Activated CD8-positive, alpha-beta memory T cell treated with anti-CD3 and anti-CD28 coated beads for 48 hours (primary cell): ENCODE results near the gene RAI1.
"Not testable (repeated sequence)": the region's sequence is repeated elsewhere in the genome, so short reads cannot be mapped to it uniquely, and the experiment has no call there.

Source experiments
- DNase-seq, 3 experiments: peaks; one replicate each; pipeline ENCODE4 v3.0.0-alpha.2; 2020; ENCODE audit warnings: low read depth in 2 of 3, low spot score in 2 of 3

RAI1 gene

DNA sequence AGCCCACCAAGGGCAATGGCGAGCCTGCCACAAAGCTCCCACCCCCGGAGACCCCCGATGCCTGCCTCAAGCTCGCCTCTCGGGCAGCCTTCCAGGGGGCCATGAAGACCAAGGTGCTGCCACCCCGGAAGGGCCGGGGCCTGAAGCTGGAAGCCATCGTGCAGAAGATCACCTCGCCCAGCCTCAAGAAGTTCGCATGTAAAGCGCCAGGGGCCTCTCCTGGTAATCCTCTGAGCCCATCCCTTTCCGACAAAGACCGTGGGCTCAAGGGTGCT lies 115.5 kb downstream of the RAI1 start:
- no peak for DNase-seq

DNA sequence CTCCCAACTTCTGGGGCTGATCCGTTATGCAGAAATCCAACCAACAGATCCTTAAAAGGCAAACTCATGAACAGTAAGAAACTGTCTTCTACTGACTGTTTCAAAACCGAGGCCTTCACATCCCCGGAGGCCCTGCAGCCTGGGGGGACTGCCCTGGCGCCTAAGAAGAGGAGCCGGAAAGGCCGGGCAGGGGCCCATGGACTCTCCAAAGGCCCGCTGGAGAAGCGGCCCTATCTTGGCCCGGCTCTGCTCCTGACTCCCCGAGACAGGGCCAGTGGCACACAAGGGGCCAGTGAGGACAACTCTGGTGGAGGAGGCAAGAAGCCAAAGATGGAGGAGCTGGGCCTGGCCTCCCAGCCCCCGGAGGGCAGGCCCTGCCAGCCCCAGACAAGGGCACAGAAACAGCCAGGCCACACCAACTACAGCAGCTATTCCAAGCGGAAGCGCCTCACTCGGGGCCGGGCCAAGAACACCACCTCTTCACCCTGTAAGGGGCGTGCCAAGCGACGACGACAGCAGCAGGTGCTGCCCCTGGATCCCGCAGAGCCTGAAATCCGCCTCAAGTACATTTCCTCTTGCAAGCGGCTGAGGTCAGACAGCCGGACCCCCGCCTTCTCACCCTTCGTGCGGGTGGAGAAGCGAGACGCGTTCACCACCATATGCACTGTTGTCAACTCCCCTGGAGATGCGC lies 116.0 kb downstream of the RAI1 start:
- no peak for DNase-seq

DNA sequence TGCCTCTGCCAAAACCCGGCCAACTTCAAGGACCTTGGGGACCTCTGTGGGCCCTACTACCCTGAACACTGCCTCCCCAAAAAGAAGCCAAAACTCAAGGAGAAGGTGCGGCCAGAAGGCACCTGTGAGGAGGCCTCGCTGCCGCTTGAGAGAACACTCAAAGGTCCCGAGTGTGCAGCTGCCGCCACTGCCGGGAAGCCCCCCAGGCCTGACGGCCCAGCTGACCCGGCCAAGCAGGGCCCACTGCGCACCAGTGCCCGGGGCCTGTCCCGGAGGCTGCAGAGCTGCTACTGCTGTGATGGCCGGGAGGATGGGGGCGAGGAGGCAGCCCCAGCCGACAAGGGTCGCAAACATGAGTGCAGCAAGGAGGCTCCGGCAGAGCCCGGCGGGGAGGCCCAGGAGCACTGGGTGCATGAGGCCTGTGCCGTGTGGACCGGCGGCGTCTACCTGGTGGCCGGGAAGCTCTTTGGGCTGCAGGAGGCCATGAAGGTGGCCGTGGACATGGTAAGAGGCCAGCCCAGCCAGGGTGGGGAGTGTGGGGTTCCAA lies 116.8 kb downstream of the RAI1 start:
- DNase-seq = no peak

DNA sequence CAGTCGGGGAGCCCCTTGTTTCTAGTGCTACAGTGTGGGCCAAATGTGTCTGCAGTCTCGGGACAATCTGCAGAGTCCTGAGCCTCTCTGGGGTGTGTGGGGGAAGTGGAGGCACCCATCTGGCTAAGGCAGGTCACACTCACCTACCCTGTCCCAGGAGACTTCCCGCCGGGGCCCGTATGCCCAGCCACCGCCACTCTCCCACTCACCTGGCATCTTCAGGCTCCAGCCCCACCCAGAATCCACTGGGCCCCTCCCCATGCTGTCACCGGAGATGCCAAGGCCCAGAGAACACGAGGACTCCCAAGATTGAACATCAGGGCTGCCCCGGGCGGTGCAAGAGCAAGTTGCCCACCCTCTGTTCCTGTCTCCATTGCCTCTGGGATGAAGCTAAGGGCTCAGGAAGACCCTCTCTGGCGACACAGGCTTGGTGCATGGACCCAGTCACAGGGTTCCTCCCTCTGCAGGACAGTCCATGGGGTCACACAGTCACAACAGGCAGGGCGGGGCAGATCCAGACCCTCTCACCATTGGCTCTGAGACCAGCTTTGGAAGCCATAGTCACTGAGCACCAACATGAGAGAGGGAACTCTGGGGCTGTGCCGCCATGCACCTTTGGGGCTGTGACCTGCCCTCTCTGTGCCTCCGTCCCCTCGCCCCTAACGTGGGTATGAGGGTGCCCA lies 117.5 kb downstream of the RAI1 start:
- no peak for DNase-seq

DNA sequence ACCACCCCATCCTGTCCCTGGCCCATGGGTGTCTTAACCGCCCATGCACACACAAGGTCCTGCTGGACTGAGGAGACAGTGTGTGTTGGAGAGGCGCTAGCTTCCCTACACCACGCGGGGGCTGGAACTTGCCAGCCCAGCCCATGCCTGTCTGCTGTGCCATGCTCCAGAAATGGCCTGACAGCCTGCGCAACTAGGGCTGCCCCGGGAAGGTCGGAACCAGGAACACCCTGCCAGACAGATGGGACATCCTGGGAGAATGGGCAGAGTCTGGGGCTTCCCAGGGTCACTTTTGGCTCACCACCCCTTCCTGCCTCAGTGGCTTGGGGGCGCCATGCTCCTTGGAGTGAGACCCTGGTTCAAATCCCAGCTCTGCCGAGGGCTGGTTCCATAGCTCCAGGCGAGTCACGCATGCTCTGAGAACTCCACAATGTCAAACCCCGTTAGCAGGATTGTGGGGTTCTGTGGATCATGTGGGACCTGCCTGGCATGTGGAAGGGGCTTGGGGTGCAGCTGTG lies 119.3 kb downstream of the RAI1 start:
- no peak for DNase-seq

DNA sequence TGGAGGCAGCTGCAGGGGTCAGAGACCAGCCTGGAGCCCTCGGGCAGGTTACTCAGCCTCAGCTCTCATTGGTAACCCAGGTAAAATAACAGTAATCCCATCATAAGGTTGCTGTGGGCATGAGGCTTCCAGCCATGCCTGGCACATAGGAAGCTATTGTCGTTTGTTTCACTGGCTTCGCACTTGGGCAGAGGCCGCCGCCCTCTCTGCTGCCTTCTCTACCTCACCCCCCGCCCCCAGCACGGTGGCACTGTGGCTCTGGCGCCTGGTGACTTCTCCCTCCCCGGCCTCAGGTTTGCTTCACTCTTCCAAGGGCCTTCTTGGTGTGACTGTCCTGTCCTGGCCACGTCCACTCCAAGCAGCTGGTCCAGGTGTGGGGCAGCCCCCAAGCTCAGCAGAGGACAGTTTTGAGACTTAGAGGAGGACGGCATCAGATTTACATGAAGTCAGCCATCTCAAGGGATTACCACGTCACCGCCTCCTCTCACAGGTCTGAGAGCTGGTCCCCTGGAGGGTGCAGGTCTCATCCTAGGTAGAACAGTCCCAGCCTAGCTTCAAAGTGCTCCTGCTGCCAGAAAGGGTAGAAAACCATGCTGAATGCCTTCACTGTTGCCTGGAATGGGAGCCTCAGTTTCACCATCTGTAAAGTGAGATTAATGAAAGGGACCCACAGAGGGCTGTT lies 120.7 kb downstream of the RAI1 start:
- DNase-seq = no peak

DNA sequence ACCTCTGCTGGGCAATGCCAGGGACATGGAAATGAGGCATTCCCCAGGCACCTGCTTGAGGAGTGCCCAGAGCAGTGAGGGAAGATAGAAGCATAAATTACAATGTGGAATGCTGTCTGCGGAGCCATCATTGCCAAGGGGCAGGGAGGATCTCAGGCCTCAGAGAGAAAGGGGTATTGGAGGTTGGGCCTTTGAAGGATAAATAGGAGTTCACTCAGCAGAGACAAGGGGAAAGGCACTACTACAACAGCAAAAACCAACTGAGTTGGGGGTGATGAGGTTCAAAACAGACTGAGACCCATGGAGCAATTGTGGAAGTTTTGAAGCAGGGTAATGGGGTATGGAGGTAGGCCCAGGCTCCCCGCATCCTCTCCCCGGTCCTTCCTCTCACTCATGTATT lies 122.7 kb downstream of the RAI1 start:
- no peak for DNase-seq

DNA sequence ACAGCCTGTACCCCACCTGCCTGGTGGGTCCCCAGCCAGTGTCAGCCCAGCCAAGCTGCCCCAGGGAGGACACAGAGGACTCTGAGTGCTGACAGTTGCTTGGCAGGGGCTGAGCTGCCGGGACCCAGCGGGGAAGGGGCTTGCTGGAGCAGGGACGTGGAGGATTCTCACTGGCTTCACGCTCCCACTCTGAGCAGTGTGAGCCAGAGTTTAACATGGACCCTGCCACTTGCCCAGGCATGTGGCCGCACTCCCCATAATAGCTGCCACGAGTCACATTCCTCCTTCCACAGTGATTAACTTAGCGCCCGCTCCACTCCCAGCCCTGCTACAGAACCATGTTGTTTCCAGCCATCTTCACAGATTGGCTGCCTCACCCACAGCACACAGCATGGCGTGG lies 124.3 kb downstream of the RAI1 start:
- DNase-seq = no peak

DNA sequence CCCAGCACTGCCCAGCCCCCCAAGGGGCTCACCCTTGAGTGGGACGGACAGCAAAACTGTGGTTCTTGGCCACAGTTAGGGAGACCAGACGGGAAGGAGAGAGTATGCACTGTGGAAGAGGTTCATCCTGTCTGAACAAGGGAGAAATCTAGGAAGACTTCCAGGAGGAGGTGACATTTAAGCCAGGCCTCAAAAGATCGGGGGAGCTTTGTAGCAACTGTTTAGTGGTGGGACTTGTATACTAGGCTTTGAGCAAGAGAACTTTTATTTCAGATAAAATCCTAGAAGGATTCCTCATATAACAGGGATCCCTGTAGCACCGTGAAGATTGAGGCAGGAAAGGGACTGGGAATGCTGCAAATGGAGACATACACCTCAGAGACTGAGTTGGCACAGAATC lies 124.8 kb downstream of the RAI1 start:
- DNase-seq = no peak

DNA sequence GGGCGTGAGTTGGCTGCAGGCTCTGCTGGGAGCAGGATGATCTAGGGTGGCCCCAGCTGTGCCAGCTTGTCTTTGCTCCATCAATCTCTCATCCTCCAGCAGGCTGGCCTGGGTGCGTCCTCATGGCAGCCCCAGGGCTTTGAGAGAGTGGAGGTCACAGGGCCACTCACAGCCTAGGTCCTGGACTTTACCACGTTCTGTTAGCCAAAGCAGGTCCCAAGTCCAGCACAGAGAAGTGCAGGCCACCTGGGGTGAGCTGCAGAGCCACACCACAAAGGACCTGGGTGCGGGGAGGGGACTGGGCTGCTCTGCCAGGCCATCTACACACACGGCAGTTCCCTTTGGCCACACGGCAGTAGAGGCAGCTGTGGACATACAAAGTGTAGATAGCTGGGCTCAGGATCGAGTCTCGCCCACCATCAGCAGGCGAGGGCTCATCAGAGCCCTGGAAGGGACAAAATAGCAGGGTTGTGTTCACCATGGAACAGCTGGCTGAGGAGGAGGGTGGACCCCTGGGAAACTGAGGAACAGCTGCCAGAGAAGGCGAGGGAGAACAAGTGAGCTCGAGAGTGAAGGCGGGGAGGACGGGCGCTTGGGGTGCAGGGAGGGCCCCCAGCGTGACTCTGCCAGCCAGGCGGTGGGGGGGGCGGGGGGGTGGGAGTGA lies 125.5 kb downstream of the RAI1 start:
- DNase-seq = no peak

DNA sequence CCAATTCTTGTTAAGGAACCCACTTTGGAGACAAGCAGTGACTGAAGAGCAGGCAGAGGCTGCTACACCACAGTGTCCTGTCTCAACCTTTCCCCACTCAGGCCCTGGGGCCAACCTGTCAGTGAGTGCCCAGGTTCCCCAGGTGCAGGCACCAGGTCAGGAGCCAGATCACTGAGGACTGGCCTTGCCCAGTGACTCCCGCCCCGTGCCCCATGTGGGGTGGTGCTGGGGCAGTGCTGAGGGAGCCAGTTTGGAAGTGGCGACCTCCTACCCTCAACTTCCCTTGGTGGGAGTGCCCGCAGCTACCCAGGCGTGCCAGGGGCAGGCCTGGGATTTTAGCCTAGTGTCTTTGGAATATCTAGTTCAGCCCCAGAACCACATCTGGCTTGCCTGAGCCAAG lies 126.2 kb downstream of the RAI1 start:
- no peak for DNase-seq

DNA sequence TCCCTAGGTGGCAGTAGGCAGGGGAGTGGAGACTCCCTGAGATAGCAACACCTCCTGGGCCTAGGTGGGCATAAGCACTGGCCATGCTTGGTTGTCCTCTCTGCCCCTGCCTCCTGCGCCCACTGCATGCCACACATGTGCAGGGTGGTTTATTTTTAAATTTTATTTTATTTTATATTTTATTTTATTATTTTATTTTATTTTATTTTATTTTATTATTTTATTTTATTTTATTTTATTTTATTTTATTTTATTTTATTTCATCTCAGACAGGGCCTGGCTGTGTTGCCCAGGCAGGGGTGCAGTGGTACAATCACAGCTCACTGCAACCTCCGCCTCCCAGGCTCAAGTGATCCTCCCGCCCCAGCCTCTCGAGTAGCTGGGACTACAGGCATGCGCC lies 126.9 kb downstream of the RAI1 start:
- DNase-seq = not testable (repeated sequence)

DNA sequence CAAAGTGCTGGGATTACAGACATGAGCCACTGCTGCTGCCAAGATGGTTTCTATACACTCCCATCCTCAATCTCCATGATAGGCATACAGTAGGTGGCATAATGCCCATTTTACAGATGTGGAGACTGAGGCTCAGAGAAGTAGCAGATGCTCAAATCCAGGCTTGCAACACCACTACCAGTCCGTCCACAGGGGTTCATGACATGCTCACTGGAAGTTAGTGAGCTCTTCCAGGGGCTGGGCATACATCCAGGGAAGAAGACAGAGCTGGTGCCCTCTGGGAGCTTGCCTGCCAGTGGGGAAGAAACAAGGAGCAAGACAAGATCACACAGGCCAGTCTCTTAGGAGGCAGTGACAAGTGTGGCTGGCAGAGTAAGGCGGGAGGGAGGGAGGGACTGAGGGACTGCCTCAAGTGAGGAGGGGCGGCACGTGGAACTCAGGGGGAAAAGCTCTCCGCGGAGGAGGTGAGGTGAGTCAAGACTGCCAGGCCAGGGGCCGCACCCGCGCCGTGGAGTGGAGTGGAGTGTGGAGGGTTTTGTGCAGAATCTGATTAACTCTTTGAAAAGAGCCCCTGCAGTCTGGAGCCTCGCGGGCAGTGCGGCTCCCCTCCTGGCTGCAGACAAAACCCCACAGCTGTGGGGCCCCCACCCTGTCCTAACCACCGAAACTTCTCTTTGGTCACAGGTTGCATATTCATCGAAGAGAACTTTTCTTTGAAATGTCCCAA lies 127.6 kb downstream of the RAI1 start:
- DNase-seq = peak in 1 of 3 experiments; percentile 13

DNA sequence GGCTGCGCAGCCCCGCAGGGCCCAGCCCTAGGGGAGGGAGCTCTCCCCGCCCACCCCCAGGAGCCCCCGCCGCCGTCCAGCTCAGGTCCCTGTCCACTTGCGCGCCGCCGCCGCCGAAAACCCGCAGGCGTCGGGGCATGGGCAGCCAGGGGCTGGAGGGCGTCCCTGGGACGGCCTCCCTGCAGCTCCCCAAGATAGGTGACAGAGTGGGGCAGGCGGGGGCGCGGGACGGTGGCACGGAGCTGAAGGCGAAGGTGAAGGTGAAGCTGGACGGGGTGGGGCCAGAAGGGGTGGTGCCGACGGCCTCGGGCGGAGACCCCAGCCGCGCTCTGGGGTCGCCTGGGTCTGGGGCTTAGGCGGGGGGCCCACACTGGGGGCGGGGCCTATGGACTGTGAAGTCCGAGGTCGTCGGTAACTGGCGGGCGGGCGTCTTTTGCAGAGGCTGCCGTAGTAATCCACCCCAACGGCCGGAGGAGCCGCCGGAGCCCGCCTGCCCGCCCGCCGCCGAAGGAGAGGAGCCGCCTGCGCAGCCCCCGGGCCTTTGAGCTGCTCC lies 128.3 kb downstream of the RAI1 start:
- no peak for DNase-seq

DNA sequence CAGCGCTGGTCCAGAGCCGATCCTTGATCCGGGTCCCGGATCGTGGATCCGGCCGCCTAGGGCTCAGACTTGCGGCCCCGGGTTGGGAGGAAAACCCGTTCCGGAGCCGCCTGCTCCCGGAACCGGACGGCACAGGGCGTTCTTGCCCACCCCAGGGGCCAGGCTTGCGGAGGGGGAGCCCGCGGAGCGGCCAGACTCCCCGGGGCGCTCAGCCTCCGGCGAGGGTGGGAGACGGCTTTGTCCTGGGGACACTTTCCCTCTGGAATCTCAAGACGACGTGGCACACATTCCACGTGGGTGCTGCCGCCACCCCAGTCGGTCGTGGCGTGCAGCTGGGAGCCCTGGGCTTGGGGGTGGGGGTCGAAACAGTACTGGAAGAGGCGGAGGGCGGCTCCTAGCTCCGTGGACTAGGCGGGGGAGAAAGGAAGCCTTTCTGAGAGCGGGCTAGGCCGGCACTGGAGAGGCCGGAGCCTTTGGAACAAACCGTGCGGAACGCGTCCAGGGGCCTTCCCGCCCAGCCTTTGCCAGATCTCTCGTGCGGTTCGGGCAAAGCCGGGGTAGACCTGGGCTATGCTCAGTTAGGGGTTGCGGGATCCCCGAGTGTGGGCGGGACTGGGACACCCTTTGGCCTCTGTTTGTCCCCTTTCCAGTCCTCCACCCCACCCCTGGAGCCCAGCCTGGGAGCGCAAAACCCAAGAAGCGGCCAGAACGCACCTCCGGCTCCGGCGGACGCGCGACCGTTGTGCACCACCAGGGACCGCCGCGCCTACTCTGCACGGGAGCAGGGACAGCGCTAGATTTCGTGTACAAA lies 129.0 kb downstream of the RAI1 start:
- DNase-seq = no peak

DNA sequence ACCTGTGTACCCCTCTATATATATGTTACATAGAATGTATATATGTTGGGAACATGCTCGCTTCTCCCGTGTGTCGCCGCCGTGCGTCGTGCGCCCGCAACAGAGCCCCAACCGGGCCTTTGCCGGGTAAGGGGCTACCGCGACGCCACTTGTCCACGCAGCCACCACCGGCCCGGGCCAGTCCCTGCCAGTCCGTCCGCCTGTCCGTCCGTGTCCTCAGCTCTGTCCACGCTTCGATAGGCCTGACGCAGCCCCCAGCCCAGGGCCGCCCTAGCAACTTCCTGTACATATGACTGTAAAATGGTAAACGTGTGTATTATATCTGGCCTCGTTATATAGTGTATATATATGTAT lies 129.6 kb downstream of the RAI1 start:
- DNase-seq = no peak

DNA sequence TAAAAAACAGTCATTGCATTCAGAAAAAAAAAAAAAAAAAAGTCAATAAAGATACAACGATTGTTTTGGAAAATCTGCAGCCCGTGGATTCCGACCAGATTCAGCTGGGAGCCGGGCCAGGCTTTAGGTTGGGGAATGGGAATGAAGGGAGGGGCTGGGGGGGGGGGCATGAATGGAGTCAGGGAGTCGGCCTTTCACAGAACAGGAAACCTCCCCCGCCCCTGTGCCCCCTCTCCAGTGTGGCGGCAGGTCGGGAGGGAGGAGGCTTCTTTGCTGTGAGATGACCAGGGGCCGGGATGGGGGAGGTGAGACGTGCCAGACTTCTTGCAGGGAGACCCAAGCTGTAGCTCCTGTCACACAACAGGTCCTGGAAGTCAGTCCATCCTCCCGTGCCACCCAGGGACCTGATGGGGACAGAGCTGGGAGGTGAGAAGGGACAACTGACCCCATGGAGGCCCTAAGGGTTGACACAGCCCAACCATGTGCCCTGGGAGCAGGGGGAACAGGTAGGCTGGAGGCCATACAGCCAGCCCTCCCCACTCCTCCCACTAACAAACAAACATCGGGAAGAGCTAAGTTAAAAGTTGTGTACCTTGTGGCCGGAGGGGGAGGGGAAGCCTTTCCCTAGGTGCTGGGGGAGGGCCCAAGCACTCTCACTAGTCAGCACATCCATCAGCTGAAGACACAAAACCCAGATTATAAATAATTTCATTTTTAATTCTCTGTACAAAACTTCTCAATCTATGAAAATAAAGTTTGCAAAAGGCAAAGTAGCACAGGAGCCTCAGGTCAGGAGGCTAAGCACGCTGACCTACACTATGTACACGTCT lies 130.3 kb downstream of the RAI1 start:
- DNase-seq = no peak

DNA sequence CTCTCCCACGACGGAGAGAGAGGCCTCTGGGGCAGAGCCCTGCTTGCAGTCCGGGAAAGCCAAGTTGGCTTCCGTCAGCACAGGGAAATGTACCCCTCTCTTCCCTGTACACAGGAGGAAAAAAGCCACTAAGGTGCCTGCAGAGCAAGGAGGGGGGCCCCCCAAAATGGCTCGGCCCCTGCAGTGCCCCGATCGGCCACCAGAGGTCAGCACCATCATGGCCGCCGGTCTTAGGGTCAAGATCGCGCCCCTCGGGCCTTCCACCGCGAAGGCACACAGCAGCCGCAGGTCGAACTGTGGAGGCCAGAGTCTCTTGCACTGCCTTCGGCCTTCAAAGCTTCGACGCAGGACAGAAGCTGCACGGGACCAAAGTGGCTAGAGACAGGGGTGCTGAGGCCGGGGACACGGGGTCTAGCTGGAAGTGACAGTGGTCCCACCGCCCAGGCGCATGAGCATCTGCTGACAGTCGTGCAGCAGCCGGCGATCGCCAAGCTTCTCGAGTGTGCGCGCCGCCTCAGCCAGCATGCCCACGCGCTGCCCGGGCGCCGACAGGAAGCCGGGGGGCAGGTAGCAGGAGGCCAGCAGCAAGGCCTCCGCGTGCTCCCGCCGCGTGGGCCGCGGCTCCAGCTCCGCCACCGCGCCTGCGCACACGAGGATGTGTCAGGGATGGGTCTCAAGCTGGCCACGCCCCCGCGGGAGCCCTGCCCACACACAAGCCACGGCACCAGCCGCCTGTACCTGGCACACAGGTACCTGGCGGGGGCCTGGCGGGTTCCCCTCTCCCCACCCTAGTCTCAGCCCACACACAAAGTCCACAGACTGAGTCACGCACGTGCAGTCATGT lies 131.2 kb downstream of the RAI1 start:
- DNase-seq = peak; percentile 37 to 84 (median 70)
